ENCODE results near the gene MAP3K12.

MAP3K12 gene

DNA sequence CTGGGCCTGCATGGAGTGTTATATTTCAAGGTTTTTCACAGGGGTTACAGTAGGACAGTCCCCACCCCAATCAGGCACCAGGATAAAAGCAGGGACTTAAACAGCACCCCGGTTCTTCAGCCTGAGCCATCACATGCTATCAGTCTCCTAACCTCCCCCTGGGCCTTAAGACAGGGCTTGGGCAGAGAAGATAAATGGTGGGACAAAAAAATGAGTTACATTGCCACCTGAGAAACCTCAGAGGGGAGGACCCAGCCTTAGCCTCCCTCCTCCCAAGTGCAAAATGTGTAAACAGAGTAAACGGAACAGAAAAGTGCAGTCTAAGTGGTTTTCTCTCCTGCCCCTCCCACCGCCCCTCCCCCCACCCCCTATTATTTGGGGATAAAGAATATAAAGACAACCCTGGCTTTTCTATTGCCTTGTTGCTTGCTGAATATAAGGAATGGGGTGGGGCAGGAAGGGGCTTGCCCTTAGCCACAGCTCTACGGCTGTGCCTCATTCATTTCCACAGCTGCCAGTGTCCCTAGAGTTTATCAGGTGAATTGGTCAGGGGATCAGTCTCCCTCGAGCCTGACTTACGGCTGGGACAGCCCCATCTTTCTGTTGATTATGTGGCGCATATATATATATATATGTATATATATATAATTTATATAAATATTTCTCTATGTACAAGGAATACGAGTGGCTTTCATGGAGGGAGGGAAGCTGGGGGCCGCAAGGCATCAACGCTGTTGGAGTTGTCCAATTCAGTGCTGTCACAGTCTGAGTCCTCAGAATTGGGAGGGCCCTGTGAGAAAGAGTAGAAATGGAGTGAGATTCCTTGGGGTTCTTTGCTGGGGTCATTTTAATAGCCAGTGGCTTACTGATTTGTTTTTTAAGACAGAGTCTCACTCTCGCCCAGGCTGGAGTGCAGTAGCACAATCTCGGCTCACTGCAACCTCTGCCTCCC is 18.5 kb downstream of the MAP3K12 start:
- Histone ChIP-seq H3K4me1 (ENCODE audit: control insufficient read depth in 1 of 2, insufficient read depth in 1 of 2, low read depth in 1 of 2, low read length in 1 of 2) (no peaks in the 10 kb centered on the region), H3K27me3 (no peaks in the 10 kb centered on the region), H3K36me3 (peaks cover 98% of the 10 kb centered on the region), H3K27ac (no peak overlapping the region), H3K9me3 (no peaks in the 10 kb centered on the region), H3K4me3 (ENCODE audit: low read depth in 1 of 2, low read length in 1 of 2) (no peak overlapping the region)
- TF ChIP-seq, protein P1, sequence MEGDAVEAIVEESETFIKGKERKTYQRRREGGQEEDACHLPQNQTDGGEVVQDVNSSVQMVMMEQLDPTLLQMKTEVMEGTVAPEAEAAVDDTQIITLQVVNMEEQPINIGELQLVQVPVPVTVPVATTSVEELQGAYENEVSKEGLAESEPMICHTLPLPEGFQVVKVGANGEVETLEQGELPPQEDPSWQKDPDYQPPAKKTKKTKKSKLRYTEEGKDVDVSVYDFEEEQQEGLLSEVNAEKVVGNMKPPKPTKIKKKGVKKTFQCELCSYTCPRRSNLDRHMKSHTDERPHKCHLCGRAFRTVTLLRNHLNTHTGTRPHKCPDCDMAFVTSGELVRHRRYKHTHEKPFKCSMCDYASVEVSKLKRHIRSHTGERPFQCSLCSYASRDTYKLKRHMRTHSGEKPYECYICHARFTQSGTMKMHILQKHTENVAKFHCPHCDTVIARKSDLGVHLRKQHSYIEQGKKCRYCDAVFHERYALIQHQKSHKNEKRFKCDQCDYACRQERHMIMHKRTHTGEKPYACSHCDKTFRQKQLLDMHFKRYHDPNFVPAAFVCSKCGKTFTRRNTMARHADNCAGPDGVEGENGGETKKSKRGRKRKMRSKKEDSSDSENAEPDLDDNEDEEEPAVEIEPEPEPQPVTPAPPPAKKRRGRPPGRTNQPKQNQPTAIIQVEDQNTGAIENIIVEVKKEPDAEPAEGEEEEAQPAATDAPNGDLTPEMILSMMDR (IDR thresholded peaks at IDR 0.05): no peak

DNA sequence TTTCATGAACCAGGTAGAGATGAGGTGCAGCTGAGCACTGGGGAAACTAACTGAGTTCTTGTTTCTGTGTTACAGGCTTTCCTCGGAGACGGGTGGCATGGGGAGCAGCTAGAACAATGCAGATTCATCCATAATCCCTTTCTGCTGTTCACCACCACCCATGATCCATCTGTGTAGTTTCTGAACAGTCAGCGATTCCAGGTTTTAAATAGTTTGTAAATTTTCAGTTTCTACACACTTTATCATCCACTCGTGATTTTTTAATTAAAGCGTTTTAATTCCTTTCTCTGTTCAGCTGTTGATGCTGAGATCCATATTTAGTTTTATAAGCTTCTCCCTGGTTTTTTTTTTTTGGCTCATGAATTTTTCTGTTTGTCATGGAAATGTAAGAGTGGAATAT is 19.9 kb downstream of the MAP3K12 start:
- Histone ChIP-seq H3K4me3 (ENCODE audit: low read depth in 1 of 2, low read length in 1 of 2) (no peak overlapping the region), H3K27ac (peak overlapping the region; percentile 4), H3K9me3 (no peaks in the 10 kb centered on the region), H3K27me3 (no peaks in the 10 kb centered on the region), H3K36me3 (peaks cover 99% of the 10 kb centered on the region), H3K4me1 (ENCODE audit: control insufficient read depth in 1 of 2, insufficient read depth in 1 of 2, low read depth in 1 of 2, low read length in 1 of 2) (no peaks in the 10 kb centered on the region)
- TF ChIP-seq, protein P1 (IDR thresholded peaks at IDR 0.05): no peak

DNA sequence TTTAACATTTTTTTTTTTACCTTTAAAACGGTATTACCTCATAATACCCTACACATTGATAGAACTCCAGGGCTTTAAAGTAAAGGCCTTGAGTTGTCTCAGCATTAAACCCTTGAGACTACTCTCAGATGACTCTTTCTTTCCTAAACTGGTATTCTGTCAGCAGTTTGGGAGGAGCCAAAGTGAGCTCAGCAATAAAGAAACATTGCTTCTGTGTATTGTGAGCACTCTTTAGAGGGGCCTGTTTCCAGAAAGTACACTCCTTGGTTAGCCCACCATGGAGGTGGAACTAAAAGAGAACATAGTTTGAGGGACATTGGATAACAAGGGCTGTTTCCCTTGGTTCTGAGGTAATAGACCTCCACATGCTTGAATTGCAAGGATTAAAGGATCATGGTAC is 20.4 kb downstream of the MAP3K12 start:
- Histone ChIP-seq H3K9me3 (no peaks in the 10 kb centered on the region), H3K27me3 (no peaks in the 10 kb centered on the region), H3K36me3 (peaks cover 99% of the 10 kb centered on the region), H3K4me3 (ENCODE audit: low read depth in 1 of 2, low read length in 1 of 2) (no peak overlapping the region), H3K4me1 (ENCODE audit: control insufficient read depth in 1 of 2, insufficient read depth in 1 of 2, low read depth in 1 of 2, low read length in 1 of 2) (no peaks in the 10 kb centered on the region), H3K27ac (peak overlapping the region; percentile 4)
- TF ChIP-seq, protein P1 (IDR thresholded peaks at IDR 0.05): no peak

DNA sequence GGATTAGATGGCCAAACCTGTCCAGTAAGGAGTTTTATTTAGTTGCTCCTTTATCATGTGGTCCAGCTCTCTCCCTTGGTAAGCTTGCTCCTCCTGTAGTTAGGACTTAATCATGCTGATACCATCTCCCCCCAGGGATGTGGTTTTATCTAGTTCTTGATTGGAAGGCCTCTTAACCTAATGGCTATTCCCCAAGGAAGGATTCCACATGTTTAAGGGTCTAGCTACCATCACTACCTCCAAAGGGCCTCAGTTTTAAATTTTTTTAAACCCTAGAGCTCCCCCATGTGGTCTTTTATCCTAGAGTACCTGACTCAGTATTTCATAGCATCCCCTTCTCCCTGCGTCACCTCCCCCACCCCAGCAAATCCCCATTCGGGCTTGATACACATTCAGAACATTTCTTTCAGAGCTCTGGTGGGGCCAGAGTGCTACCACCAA is 22.5 kb downstream of the MAP3K12 start:
- peaks cover 99% of the 10 kb centered on the region for H3K36me3 ChIP-seq
- H3K9me3 ChIP-seq: no peaks in the 10 kb centered on the region
- no peaks in the 10 kb centered on the region for H3K27me3 ChIP-seq
- H3K27ac ChIP-seq: no peak overlapping the region
- H3K4me3 ChIP-seq (ENCODE audit: low read depth in 1 of 2, low read length in 1 of 2): no peak overlapping the region
- H3K4me1 ChIP-seq (ENCODE audit: control insufficient read depth in 1 of 2, insufficient read depth in 1 of 2, low read depth in 1 of 2, low read length in 1 of 2): no peaks in the 10 kb centered on the region
- TF ChIP-seq, protein P1 (IDR thresholded peaks at IDR 0.05): no peak

DNA sequence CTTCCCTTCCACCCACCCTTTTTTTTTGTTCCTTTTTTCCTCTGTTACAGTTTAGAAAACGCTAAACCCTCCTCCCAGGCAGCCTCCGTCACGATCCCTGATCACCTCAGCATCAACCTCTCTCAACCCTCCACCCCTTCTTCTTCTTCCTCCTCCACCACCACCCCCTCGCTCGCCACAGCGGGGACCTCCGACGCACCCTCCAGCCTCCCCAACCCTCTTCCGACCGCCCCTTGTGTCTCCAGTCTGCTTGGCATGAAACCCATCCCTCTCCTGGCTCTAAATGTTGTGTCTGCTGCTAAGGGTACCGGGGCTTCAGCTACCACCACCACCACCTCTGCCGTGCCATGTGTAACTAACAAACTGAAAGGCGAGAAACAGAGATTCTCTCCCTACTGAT is 24.4 kb downstream of the MAP3K12 start:
- Histone ChIP-seq H3K36me3 (peaks cover 100% of the 10 kb centered on the region), H3K9me3 (no peaks in the 10 kb centered on the region), H3K27me3 (no peaks in the 10 kb centered on the region), H3K4me3 (ENCODE audit: low read depth in 1 of 2, low read length in 1 of 2) (no peak overlapping the region), H3K4me1 (ENCODE audit: control insufficient read depth in 1 of 2, insufficient read depth in 1 of 2, low read depth in 1 of 2, low read length in 1 of 2) (no peaks in the 10 kb centered on the region), H3K27ac (no peak overlapping the region)
- TF ChIP-seq, protein P1 (IDR thresholded peaks at IDR 0.05): no peak

All from neutrophil (primary cell).